GM21381 (cell line): ENCODE results near the gene ANKRD37.

Experiments used
- ATAC-seq: cut with Tn5 transposase; IDR thresholded peaks from one replicate; pipeline ENCODE4 v1.9.1; 2021; ENCODE audit warnings: mild to moderate bottlenecking, moderate library complexity; ENCODE audit not compliant: unreplicated experiment

Gene ANKRD37

DNA sequence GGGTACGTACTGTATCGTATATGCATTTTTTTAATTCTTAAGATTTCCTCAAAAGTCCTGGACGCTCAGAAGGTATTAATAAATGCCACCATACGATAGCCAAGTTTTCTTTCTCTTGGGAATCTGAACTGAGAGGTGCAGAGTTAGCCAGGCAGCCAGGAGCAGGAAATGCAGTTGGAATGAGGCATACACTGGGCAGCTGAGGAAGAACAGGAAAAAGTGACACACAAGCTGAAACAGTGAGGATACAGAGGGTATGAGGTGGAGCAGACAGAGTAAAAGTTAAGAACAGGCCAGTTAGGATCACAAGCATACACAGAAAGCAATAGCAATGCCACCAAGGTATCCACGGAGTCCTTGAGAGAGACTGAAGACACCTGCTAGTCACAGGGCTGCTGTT is 15.8 kb downstream of the ANKRD37 start:
- no peak for ATAC-seq

DNA sequence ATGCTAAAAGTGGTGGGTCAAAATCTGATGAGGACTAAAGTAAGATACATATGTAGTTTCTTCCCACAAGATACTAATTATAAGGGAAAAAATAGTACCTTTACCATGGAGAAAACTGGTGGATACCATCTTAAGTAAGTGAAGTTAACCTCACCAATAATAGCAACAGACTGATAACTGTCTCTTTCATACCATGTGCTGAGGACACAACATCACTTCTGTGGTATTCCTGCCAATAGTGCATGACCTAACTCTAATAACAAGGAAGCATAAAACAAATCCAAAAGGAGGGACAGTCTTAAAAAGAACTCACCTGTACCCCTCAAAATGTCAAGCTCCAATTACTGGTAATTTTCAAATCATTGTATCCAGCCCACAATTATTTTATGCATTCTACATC is 20.3 kb downstream of the ANKRD37 start:
- ATAC-seq: no peak

DNA sequence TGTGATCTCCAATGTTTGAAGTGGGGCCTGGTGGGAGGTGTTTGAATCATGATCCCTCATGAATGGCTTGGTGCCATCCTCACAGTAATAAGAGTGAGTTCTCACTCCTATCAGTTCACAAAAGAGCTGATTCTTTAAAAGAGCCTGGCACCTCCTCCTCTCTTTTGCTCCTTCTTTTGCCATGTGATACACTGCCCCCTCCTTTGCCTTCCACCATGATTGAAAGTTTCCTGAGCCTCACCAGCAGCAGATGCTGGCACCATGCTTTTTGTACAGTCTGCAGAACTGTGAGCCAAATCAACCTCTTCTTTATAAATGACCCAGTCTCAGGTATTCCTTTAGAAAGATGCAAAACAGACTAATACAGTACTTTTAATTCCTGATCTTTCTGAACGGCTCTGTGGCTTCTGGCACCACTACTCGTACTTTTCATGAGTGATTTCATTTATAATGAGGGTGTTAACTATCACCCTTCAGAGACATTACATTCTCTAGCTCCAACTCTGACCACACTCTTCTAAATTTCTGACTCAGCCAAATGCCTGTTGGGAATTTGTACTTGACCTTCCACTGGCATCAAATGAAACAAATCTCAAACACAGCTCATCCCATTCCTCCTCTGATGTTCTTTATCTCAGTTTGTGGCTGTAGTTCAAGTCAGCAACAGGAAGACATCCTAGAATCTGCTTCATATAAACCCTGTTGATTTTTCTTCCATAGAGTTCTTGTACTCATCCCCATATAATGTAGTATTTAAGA is 24.9 kb downstream of the ANKRD37 start:
- no peak for ATAC-seq

DNA sequence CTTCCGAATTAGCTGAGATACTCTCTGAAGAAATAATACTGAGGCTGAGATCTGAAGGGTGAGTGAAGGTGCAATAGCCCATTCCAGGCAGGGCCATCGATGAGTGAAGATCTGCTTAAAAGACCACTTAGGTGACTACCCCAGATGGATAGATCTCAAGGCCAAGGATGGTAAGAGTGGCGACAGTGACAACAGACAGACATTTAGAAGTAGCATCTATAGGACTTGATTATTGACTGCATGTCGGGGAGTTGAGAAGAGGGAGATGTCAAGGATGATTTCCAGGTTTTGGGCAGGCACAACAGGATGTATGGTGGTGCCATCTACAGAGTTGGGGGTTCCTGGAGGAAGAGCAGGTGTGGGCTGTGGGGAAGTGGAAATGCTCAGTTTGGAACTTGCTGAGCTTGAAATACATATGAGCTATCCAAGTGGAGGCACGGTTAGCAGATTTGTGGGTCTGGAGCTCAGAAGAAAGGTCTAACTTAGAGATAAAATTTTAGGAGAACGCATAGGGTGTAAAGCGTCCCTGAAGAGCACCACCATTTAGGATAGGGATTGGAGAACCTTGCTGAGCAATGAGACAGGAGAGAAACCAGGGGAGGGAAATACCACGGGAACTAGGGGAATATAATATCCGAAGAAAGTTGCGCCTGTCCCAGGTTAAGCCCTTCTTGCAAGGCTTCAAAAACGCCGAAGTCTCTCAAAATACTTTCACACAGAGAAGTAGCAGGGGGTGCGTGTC is 28.4 kb downstream of the ANKRD37 start:
- peak; percentile 3 for ATAC-seq

DNA sequence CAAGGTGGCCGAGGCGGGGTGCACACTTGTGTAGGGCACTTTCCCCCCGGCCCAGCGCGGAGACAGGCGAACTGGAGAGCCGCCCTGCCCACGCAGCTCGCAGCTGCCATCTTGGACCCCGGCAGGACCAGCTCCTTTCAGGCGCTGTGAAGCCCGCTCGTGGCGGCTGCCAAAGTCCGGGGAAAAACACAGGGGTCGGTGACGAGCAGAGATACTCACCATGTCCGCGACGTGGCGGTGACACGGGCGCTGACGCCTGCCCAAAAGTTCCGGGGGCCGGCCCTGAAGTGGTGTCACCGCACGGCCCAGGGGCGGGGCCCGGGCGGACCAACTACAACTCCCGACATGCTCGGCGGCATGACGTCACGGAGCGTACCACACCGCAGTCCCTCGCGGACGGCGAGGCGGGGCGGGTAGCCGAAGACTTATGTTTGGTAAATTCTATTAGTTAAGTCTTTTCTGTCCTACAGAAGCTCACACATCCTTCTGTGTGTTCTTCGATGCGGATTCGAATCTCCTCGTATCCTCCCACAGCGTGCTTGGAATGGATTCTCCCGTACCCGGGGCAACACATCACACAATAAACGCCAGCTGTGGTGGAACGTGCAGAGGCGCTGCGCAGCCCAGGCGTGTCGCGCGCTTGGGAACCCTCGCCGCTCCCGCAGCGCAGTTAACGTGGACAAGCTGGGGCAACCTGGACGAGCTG is 29.2 kb downstream of the ANKRD37 start, which contains the start of gene UFSP2:
Gene UFSP2 (minus strand): TSS at position 318 of the 706 bp plus-strand sequence. CDS start 96 bp downstream, at position 222.
- ATAC-seq: peak; percentile 92

DNA sequence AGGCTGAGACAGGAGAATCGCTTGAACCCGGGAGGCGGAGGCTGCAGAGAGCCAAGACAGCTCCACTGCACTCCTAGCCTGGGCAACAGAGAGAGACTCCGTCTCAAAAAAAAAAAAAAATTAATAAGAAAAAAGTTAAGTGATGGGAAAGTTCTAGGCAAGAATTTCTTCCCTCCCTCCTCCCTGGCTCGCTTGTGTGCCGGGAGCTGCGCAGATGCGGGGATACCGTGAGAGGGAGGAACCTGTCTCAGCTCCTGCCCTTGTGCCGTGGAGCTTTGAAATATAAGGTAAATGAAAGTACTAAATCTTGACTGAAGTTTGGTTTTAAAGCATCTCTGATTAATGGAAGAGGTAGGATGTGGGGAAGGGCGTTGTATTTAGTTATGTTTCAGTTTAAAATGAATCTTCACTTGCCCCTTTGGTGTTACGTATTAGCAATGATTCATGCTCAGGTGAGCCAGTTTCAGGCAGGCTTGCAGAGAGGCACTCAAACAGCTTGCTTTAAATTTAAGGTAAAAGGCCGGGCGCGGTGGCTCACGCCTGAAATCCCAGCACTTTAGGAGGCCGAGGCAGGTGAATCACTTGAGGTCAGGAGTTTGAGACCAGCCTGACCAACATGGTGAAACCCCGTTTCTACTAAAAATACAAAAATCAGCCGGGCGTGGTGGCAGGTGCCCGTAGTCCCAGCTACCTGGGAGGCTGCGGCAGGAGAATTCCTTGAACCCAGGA is 30.5 kb downstream of the ANKRD37 start:
- no peak for ATAC-seq

DNA sequence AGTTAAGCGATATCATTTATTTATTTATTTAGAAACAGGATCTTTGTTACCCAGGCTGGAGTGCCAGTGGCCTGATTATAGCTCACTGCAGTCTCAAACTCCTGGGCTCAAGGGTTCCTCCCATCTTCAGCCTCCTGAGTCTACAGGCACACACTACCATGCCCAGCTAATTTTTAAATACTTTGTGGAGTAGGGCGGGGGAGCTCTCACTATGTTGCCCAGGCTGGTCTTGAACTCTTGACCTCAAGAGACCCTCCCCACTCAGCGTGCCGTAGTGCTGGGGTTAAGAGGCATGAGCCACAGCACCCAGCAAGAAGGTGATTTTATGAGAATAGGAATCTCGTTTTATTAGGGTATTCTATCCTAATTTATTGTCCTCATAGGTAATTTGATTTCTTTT is 33.0 kb downstream of the ANKRD37 start:
- no peak for ATAC-seq

DNA sequence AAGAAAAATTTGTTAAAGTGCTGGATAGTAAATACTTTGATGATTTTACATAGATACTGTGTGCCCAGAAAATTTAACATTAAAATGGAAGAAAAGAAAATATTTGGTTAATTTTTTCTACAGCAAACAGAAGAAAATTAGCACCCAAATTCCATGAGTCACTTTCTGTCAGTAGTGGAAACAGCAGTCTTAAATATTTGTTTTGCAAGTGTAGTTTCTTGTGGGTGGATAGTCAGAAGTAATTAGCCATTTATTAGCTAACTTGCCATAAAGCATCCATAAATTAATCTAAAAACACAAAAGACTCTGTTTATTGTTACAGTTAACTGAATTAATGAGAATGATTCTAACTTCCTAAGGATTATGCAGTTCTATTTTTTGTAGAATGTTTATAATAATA is 38.8 kb downstream of the ANKRD37 start:
- ATAC-seq: no peak

DNA sequence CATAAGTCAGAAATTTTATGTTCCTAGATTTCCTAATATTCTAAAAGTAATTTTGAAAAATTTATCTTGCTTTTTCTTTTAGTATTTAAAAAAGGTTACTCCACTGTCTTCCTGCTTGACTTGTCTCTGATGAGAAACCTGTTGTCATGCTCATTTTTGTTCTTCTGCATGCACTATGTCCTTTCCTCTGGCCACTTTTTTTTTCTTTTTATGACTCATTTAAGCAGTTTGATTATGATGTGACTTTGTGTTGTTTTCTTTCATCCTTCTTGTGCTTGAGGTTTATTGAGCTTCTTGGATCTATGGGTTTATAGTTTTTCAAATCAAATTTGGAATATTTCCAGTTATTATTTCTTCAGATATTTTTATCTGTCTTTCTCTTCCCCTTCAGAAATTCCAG is 41.2 kb downstream of the ANKRD37 start:
- no peak for ATAC-seq

DNA sequence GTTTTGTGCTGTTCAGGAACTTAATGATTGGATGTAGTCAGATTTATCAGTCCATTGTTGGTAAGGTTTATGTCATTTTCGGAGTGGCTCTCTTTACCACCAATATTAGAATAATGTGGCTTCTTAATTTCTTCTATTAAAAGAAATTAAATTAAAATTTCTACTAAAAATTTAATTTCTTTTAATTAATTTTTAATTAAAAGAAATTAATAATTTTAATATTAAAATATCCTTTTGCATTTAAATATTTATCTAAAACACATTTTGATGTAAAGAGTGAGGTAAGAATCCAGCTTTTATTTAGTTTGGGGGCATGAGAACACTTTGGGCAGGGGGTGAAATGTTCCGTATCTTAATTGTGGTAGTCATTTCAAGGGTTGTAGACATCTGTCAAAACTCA is 44.8 kb downstream of the ANKRD37 start:
- no peak for ATAC-seq

DNA sequence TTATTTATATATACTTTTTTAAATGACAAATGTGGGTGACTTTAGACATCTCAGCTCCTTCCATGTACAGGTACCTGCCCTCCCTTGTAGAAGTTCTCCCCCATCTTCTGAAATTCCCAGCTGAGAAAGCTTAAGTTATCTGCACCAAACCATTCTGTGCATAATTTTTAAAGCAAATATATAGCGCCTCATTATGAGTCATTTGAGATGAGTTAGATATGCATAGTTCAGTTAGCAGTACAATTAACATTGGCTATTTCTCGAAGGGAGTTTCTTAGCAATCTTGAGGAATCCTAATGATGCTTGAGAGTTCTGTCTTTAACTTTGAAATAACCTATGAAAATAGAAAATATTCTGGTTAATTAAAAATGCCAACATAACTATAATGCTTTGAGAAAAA is 48.6 kb downstream of the ANKRD37 start:
- no peak for ATAC-seq
